ENCODE results near the gene IRAK3. TPM values are rescaled to one million over a fixed set of nuclear protein-coding genes. Genes with fewer than 3 reads are reported as not detected.
A peak's percentile ranks its signal among the peaks of the same experiment; 100 is the strongest.
"Not testable (repeated sequence)": the region's sequence is repeated elsewhere in the genome, so short reads cannot be mapped to it uniquely, and the experiment has no call there.

Gene IRAK3
- total RNA-seq, 2 donors from 2014 or later = 1.5 to 2.4 TPM

DNA sequence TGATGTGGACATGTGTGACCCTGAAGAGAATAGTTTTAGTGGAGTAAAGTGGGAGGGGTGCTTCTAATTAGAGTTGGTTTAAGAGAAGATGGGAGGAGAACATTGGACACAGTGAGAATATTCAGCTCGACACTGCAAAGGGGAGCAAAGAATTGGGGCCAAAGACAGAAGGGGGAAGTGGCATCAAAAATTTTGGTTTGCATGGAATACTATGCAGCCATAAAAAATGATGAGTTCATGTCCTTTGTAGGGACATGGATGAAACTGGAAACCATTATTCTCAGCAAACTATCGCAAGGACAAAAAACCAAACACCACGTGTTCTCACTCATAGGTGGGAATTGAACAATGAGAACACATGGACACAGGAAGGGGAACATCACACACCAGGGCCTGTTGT is 4.2 kb upstream of the IRAK3 start:
- H3K9me3 ChIP-seq (ENCODE audit: control insufficient read depth, low read length, poor library complexity, severe bottlenecking); H3K4me1 Mint-ChIP-seq; H3K36me3 Mint-ChIP-seq (ENCODE audit: low read depth); ATAC-seq; DNase-seq; H3K4me3 Mint-ChIP-seq; H3K27ac Mint-ChIP-seq: not testable (repeated sequence)
- peaks cover 43% of the 10 kb centered on the region for H3K27me3 Mint-ChIP-seq

GRCh38 chr12:66187036-66187435 is 2.0 kb upstream of the IRAK3 start:
- no peak for ATAC-seq
- peak overlapping the region; percentile 73 for H3K4me3 Mint-ChIP-seq

GRCh38 chr12:66187821-66188220 is 1.2 kb upstream of the IRAK3 start:
- H3K4me3 Mint-ChIP-seq = peak overlapping the region; percentile 73
- H3K36me3 Mint-ChIP-seq (ENCODE audit: low read depth) = peaks cover 7% of the 10 kb centered on the region
- H3K9me3 ChIP-seq (ENCODE audit: control insufficient read depth, low read length, poor library complexity, severe bottlenecking) = no peaks in the 10 kb centered on the region
- DNase-seq (no peak), ATAC-seq (no peak)
- H3K27me3 Mint-ChIP-seq = peaks cover 56% of the 10 kb centered on the region
- peaks cover 7% of the 10 kb centered on the region for H3K4me1 Mint-ChIP-seq
- no peak overlapping the region for H3K27ac Mint-ChIP-seq

More at GRCh38 chr12:66187036-66187435, 2.0 kb upstream of the IRAK3 start:
- peaks cover 64% of the 10 kb centered on the region for H3K27me3 Mint-ChIP-seq
- peaks cover 7% of the 10 kb centered on the region for H3K36me3 Mint-ChIP-seq (ENCODE audit: low read depth)
- no peaks in the 10 kb centered on the region for H3K9me3 ChIP-seq (ENCODE audit: control insufficient read depth, low read length, poor library complexity, severe bottlenecking)
- H3K4me1 Mint-ChIP-seq = peaks cover 7% of the 10 kb centered on the region
- H3K27ac Mint-ChIP-seq = peak overlapping the region; percentile 5
- no peak for DNase-seq

- H3K4me3 Mint-ChIP-seq = peak overlapping the region; percentile 19
- H3K27me3 Mint-ChIP-seq = peaks cover 59% of the 10 kb centered on the region
- peaks cover 7% of the 10 kb centered on the region for H3K36me3 Mint-ChIP-seq (ENCODE audit: low read depth)
- H3K27ac Mint-ChIP-seq = no peak overlapping the region
- DNase-seq (no peak), ATAC-seq (no peak)
- no peaks in the 10 kb centered on the region for H3K9me3 ChIP-seq (ENCODE audit: control insufficient read depth, low read length, poor library complexity, severe bottlenecking)
- H3K4me1 Mint-ChIP-seq = peaks cover 7% of the 10 kb centered on the region
Observed at GRCh38 chr12:66189486-66189843, 451 bp downstream of the IRAK3 start.

- ATAC-seq (no peak), DNase-seq (no peak)
- peaks cover 10% of the 10 kb centered on the region for H3K4me1 Mint-ChIP-seq
- peaks cover 6% of the 10 kb centered on the region for H3K36me3 Mint-ChIP-seq (ENCODE audit: low read depth)
- H3K27ac Mint-ChIP-seq = no peak overlapping the region
- H3K27me3 Mint-ChIP-seq = peaks cover 64% of the 10 kb centered on the region
- peak overlapping the region; percentile 19 for H3K4me3 Mint-ChIP-seq
- no peaks in the 10 kb centered on the region for H3K9me3 ChIP-seq (ENCODE audit: control insufficient read depth, low read length, poor library complexity, severe bottlenecking)
Observed at GRCh38 chr12:66189889-66190288, 875 bp downstream of the IRAK3 start.

GRCh38 chr12:66190519-66191370 is 1.7 kb downstream of the IRAK3 start:
- Mint-ChIP-seq H3K4me1 (peaks cover 12% of the 10 kb centered on the region), H3K27ac (no peak overlapping the region), H3K36me3 (ENCODE audit: low read depth) (peaks cover 9% of the 10 kb centered on the region), H3K4me3 (peak overlapping the region; percentile 55), H3K27me3 (peaks cover 67% of the 10 kb centered on the region)
- ATAC-seq (no peak), DNase-seq (no peak)
- no peaks in the 10 kb centered on the region for H3K9me3 ChIP-seq (ENCODE audit: control insufficient read depth, low read length, poor library complexity, severe bottlenecking)

DNA sequence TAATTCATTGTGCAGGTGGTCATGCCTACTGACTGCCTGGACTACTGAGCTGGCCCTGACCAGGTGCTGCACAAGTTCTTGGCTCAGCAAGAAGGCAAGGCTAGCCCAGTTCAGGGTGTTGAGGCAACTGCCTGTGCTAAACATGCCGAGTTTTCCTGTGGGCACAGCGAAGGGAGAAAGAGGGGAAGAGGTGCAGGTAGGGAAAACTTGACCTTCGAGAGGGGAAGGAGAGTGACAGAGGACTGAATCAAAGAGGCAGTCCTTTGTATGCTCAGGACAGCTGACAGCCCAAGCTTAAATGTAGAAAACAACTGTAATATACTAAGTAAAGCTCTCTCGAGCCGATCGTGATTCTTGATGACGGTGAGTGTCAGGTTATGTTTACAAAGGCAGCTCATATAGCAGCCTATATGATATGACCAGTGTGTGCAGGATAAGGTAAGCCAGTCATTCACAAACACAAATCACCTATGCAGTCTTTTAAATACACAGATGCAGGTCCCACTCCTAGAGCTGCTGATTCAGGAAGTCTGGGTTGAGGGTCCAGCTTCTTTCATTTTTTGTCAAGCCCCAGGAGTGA is 2.6 kb downstream of the IRAK3 start:
- peaks cover 67% of the 10 kb centered on the region for H3K27me3 Mint-ChIP-seq
- H3K9me3 ChIP-seq (ENCODE audit: control insufficient read depth, low read length, poor library complexity, severe bottlenecking) = no peaks in the 10 kb centered on the region

GRCh38 chr12:66194122-66194521 is 5.1 kb downstream of the IRAK3 start:
- Mint-ChIP-seq H3K36me3 (ENCODE audit: low read depth) (peaks cover 6% of the 10 kb centered on the region), H3K4me3 (no peak overlapping the region), H3K27me3 (peaks cover 69% of the 10 kb centered on the region), H3K4me1 (peaks cover 8% of the 10 kb centered on the region), H3K27ac (no peak overlapping the region)
- DNase-seq = no peak
- ATAC-seq = no peak
- no peaks in the 10 kb centered on the region for H3K9me3 ChIP-seq (ENCODE audit: control insufficient read depth, low read length, poor library complexity, severe bottlenecking)

More for the DNA sequence above, 2.6 kb downstream of the IRAK3 start:
- ATAC-seq (no peak), DNase-seq (no peak)
- peaks cover 12% of the 10 kb centered on the region for H3K4me1 Mint-ChIP-seq
- peaks cover 6% of the 10 kb centered on the region for H3K36me3 Mint-ChIP-seq (ENCODE audit: low read depth)
- H3K27ac Mint-ChIP-seq = no peak overlapping the region
- no peak overlapping the region for H3K4me3 Mint-ChIP-seq

- peaks cover 6% of the 10 kb centered on the region for H3K36me3 Mint-ChIP-seq (ENCODE audit: low read depth)
- H3K4me3 Mint-ChIP-seq = no peak overlapping the region
- H3K27ac Mint-ChIP-seq = no peak overlapping the region
- H3K9me3 ChIP-seq (ENCODE audit: control insufficient read depth, low read length, poor library complexity, severe bottlenecking) = no peaks in the 10 kb centered on the region
- peaks cover 67% of the 10 kb centered on the region for H3K27me3 Mint-ChIP-seq
- H3K4me1 Mint-ChIP-seq = peaks cover 8% of the 10 kb centered on the region
- DNase-seq (no peak), ATAC-seq (no peak)
Observed at GRCh38 chr12:66195242-66195641, 6.2 kb downstream of the IRAK3 start.

DNA sequence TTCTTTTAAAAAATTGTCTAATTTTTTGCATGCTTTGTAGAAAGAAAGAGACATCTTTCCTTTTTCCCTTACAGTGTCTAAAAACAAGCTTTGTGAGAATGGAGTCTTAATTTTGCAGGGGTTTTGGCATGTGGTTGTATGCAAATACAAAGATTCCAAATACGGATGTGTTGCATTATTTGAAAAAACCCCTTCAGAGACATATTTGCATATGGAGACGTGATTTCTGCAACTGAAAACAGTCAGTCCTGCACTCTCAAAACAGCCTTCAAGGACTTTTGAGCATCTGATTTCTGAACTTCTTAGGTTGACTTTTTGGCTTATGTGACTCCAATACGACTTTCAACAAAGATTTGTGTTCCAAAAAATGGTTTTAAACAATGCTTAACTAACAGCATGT is 7.8 kb downstream of the IRAK3 start:
- no peak overlapping the region for H3K4me3 Mint-ChIP-seq
- H3K36me3 Mint-ChIP-seq (ENCODE audit: low read depth) = peaks cover 8% of the 10 kb centered on the region
- H3K27ac Mint-ChIP-seq = no peak overlapping the region
- H3K9me3 ChIP-seq (ENCODE audit: control insufficient read depth, low read length, poor library complexity, severe bottlenecking) = no peaks in the 10 kb centered on the region
- no peak for DNase-seq
- ATAC-seq = no peak
- peaks cover 62% of the 10 kb centered on the region for H3K27me3 Mint-ChIP-seq
- peaks cover 5% of the 10 kb centered on the region for H3K4me1 Mint-ChIP-seq

DNA sequence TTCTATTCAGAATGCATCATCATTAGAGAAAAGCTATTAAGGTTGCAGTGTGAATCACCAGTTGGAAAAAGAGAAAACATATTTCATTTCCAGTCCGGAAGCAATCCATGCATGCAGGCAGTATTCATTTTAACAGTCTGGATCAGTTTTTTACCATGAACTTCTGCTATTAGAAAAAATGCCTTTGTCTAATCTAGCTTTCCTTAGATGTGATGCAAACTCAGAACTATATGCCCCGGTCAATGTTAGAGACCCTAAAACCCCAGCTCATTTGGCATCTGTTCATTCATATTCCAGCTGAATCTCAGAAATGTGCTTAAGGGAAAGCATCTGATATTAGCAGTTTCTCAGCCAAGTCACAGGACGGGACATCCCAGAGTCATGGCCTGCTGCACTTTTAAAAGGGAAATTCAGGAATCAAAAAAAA is 8.5 kb downstream of the IRAK3 start:
- Mint-ChIP-seq H3K4me1 (peaks cover 5% of the 10 kb centered on the region), H3K36me3 (ENCODE audit: low read depth) (peaks cover 8% of the 10 kb centered on the region), H3K4me3 (no peak overlapping the region), H3K27ac (no peak overlapping the region), H3K27me3 (peaks cover 61% of the 10 kb centered on the region)
- no peaks in the 10 kb centered on the region for H3K9me3 ChIP-seq (ENCODE audit: control insufficient read depth, low read length, poor library complexity, severe bottlenecking)
- ATAC-seq (no peak), DNase-seq (no peak)

DNA sequence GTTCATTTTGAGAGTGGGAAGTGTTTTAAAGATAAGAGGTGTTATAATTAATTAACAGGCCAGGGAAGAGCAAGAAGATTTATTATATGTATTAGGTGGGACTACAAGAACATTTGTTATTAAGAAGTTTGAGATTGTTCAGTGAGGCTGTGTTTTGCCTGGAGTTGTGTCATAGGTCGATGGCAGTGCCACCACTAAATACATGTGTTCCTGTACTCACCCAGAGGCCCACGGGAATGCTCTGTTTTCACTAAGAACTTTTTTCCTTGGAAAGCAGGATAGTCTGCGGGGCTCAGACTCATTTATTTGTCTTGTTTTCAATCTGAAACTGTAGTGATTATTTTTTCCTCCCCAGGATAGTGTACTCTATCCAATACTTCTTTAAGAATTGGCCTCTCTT is 10.1 kb downstream of the IRAK3 start:
- no peak overlapping the region for H3K27ac Mint-ChIP-seq
- no peaks in the 10 kb centered on the region for H3K9me3 ChIP-seq (ENCODE audit: control insufficient read depth, low read length, poor library complexity, severe bottlenecking)
- no peak for DNase-seq
- ATAC-seq = no peak
- H3K4me3 Mint-ChIP-seq = no peak overlapping the region
- H3K4me1 Mint-ChIP-seq = peaks cover 7% of the 10 kb centered on the region
- H3K27me3 Mint-ChIP-seq = peaks cover 51% of the 10 kb centered on the region
- H3K36me3 Mint-ChIP-seq (ENCODE audit: low read depth) = peaks cover 8% of the 10 kb centered on the region

DNA sequence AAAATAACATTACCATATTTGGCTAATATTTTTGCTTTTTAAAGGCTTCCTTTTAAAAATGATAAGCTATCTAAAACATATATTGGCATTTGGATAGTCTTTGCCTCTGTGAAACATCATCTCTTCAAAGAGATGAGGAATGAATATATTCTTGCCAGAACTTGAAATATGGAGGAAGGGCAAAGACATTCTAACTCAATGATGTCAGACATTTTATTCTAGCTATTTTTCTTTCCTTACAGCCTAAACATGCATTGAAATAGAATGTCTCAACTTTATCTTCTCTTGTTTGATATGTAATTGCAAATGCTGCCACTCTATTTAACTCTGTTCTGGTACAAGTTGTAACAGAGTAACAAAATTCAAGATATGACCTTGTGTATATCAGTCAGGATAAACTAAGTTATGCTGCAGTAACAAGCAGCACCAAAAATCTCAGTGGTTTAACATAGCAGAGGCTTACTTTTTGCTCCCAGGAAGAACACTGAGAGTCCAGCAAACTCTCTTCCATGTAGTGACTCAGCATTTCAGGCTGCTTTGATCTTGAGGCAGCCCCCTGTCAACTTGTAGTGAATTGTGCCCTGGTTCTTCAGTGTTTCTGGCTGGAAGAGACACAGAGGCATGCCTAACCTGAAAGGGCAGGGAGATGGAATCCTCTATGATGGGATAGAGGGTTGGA is 11.0 kb downstream of the IRAK3 start:
- Mint-ChIP-seq H3K4me1 (peaks cover 8% of the 10 kb centered on the region), H3K27me3 (peaks cover 43% of the 10 kb centered on the region), H3K4me3 (no peak overlapping the region), H3K27ac (no peak overlapping the region), H3K36me3 (ENCODE audit: low read depth) (peaks cover 5% of the 10 kb centered on the region)
- no peak for DNase-seq
- ATAC-seq = no peak
- H3K9me3 ChIP-seq (ENCODE audit: control insufficient read depth, low read length, poor library complexity, severe bottlenecking) = no peaks in the 10 kb centered on the region
